PC-9 (cell line): Measurements from ENCODE around the gene CEP131. TPM values are rescaled to one million over a fixed set of nuclear protein-coding genes. Genes with fewer than 3 reads are reported as not detected.

Experiments
- BruUV-seq: library from RNA; stranded (reverse); fragments of 400-500 nt; replicated peaks from 2 replicates; lab custom pipeline; 2021; lab: Mats Ljungman, UMichigan
- CTCF ChIA-PET: fragments of 300-600 bp; sonication (Branson Sonifier 250); formaldehyde crosslinking; loops from one replicate; lab custom pipeline; 2022; ENCODE audit warnings: antibody characterized with exemption; lab: Charles Lee
- POLR2A ChIA-PET: fragments of 300-600 bp; sonication (Branson Sonifier 250); formaldehyde crosslinking; loops from one replicate; lab custom pipeline; 2022; ENCODE audit warnings: antibody characterized with exemption; ENCODE audit not compliant: unreplicated experiment; lab: Charles Lee
- DNase-seq, 2 experiments: peaks; one replicate each; pipeline versions ENCODE4 v3.0.0 to v3.0.0-alpha.2; 2015 to 2022; ENCODE audit warnings: mixed read lengths in 1 of 2
- H2AFZ ChIP-seq: fragments of 200-600 bp; sonication (generic); 2 replicates; pipeline ENCODE4 v1.8.1; 2017; ENCODE audit warnings: antibody characterized with exemption
- H3F3A ChIP-seq: fragments of 200-600 bp; sonication (generic); 2 replicates; pipeline ENCODE4 v1.8.1; 2017; ENCODE audit warnings: antibody characterized with exemption, mild to moderate bottlenecking, low read depth; ENCODE audit not compliant: insufficient read depth
- H3K27ac ChIP-seq: fragments of 200-600 bp; sonication (generic); 2 replicates; pipeline ENCODE4 v1.6.1; 2016; ENCODE audit warnings: mixed run types
- H3K27me3 ChIP-seq: fragments of 200-600 bp; sonication (generic); 2 replicates; pipeline ENCODE4 v1.6.1; 2016; ENCODE audit warnings: low read depth, mixed run types; ENCODE audit not compliant: insufficient read depth
- H3K36me3 ChIP-seq: fragments of 200-600 bp; sonication (generic); 2 replicates; pipeline ENCODE4 v1.6.1; 2016; ENCODE audit warnings: low read depth, mixed run types
- H3K4me1 ChIP-seq: fragments of 200-600 bp; sonication (generic); replicated peaks from 2 replicates; pipeline ENCODE4 v1.6.1; 2016; ENCODE audit warnings: mixed run types; ENCODE audit not compliant: insufficient read depth
- H3K4me2 ChIP-seq: fragments of 200-600 bp; sonication (generic); 2 replicates; pipeline ENCODE4 v1.6.1; 2017; ENCODE audit warnings: mixed run types
- H3K4me3 ChIP-seq: fragments of 200-600 bp; sonication (generic); 2 replicates; pipeline ENCODE4 v1.6.1; 2016; ENCODE audit warnings: mixed run types
- H3K79me2 ChIP-seq: fragments of 200-600 bp; sonication (generic); 2 replicates; pipeline ENCODE4 v1.6.1; 2017; ENCODE audit warnings: low read depth, mixed run types
- H3K9me2 ChIP-seq: fragments of 200-600 bp; sonication (generic); 2 replicates; pipeline ENCODE4 v1.8.1; 2017; ENCODE audit warnings: mild to moderate bottlenecking; ENCODE audit not compliant: insufficient read depth
- H3K9me3 ChIP-seq: fragments of 200-600 bp; sonication (generic); 2 replicates; pipeline ENCODE4 v1.8.1; 2016; ENCODE audit warnings: low read depth; ENCODE audit not compliant: insufficient read depth
- H4K20me1 ChIP-seq: fragments of 200-600 bp; sonication (generic); 2 replicates; pipeline ENCODE4 v1.8.1; 2017; ENCODE audit not compliant: insufficient read depth
- CTCF ChIP-seq: fragments of 200-600 bp; sonication (generic); conservative IDR thresholded peaks from 2 replicates; pipeline ENCODE4 v1.6.1; 2017; ENCODE audit warnings: mixed run types, antibody characterized with exemption, mild to moderate bottlenecking, moderate library complexity
- EZH2 ChIP-seq: fragments of 200-600 bp; sonication (generic); IDR thresholded peaks from 2 replicates; pipeline ENCODE4 v1.8.0; 2017; ENCODE audit warnings: antibody characterized with exemption, low read depth
- intact Hi-C: fragments of 100-400 bp; cut with micrococcal nuclease; formaldehyde crosslinking; loops from one replicate; pipeline ENCODE4 v1.10.0; 2022; ENCODE audit not compliant: unreplicated experiment
- total RNA-seq: library from RNA; stranded (reverse); gene quantifications from 2 replicates; pipeline ENCODE4 v1.2.3, GENCODE V29; 2021

Gene CEP131
- total RNA-seq, 1 experiment from 2014 or later, result 24.4 TPM

- Histone ChIP-seq H3K9me2 (no peaks in the 10 kb centered on the region), H3K4me3 (no peak overlapping the region), H2AFZ (no peak overlapping the region), H3K27me3 (peaks cover 3% of the 10 kb centered on the region; the same call in 1 of the 2 replicates), H3K27ac (no peak overlapping the region), H3F3A (no peaks in the 10 kb centered on the region), H3K4me1 (peaks cover 7% of the 10 kb centered on the region; the same call in 1 of the 2 replicates), H4K20me1 (no peaks in the 10 kb centered on the region), H3K9me3 (no peaks in the 10 kb centered on the region), H3K4me2 (no peak overlapping the region), H3K36me3 (no peaks in the 10 kb centered on the region), H3K79me2 (no peaks in the 10 kb centered on the region)
- ChIA-PET CTCF (no interaction called here), POLR2A (no interaction called here)
- intact Hi-C loops, result no loop called here
- TF ChIP-seq CTCF (no peak), EZH2 (no peak)
- no TSS peak for BruUV-seq
- no peak for DNase-seq
Observed at GRCh38 chr17:81188491-81188840, 34.3 kb downstream of the CEP131 start.

GRCh38 chr17:81187586-81188490 is 34.9 kb downstream of the CEP131 start:
- Histone ChIP-seq H3K79me2 (no peaks in the 10 kb centered on the region), H3K4me1 (peaks cover 2% of the 10 kb centered on the region; the same call in 1 of the 2 replicates), H3F3A (no peaks in the 10 kb centered on the region), H3K36me3 (no peaks in the 10 kb centered on the region), H3K9me3 (no peaks in the 10 kb centered on the region), H2AFZ (no peak overlapping the region), H3K27me3 (peaks cover 4% of the 10 kb centered on the region; the same call in 1 of the 2 replicates), H3K4me2 (no peak overlapping the region), H3K4me3 (no peak overlapping the region), H3K27ac (no peak overlapping the region), H3K9me2 (no peaks in the 10 kb centered on the region), H4K20me1 (no peaks in the 10 kb centered on the region)
- no peak for TF ChIP-seq CTCF
- TF ChIP-seq EZH2, result no peak
- ChIA-PET POLR2A (no interaction called here), CTCF (no interaction called here)
- BruUV-seq, result no TSS peak
- intact Hi-C loops, result no loop called here
- DNase-seq, result no peak

- H3K79me2 ChIP-seq, result no peaks in the 10 kb centered on the region
- H3K27me3 ChIP-seq, result peaks cover 4% of the 10 kb centered on the region; the same call in 1 of the 2 replicates
- no peak for DNase-seq
- no peak overlapping the region for H3K4me2 ChIP-seq
- intact Hi-C loops, result no loop called here
- no peaks in the 10 kb centered on the region for H3K4me1 ChIP-seq
- H3K27ac ChIP-seq, result no peak overlapping the region
- TF ChIP-seq CTCF, result no peak
- no peak for TF ChIP-seq EZH2
- ChIA-PET POLR2A (no interaction called here), CTCF (no interaction called here)
- H2AFZ ChIP-seq, result no peak overlapping the region
- BruUV-seq, result no TSS peak
- H3K9me3 ChIP-seq, result no peaks in the 10 kb centered on the region
- no peak overlapping the region for H3K4me3 ChIP-seq
- no peaks in the 10 kb centered on the region for H3K9me2 ChIP-seq
- no peaks in the 10 kb centered on the region for H3K36me3 ChIP-seq
- no peaks in the 10 kb centered on the region for H4K20me1 ChIP-seq
- H3F3A ChIP-seq, result no peaks in the 10 kb centered on the region
Observed at GRCh38 chr17:81187120-81187519, 35.6 kb downstream of the CEP131 start.
